GM12878 (cell line): ENCODE measurements around the gene TDRD9. TPM values are rescaled to one million over a fixed set of nuclear protein-coding genes. Genes with fewer than 3 reads are reported as not detected.
A peak's percentile ranks its signal among the peaks of the same experiment; 100 is the strongest.

Source experiments
- ATAC-seq: fragments of 200-7000 bp; cut with Tn5 transposase; 3 replicates; pipeline ENCODE4 v1.9.1; 2020; ENCODE audit warnings: mild to moderate bottlenecking, moderate library complexity
- BruUV-seq: library from RNA; stranded (reverse); fragments of 400-500 nt; replicated peaks from 2 replicates; lab custom pipeline; 2021; lab: Mats Ljungman, UMichigan
- CTCF ChIA-PET: fragments of 300-600 bp; sonication (Branson Sonifier 250); formaldehyde crosslinking; extraction: SDS; loops from one replicate; lab custom pipeline; 2021; ENCODE audit warnings: inconsistent platforms; lab: Yijun Ruan, JAX
- POLR2A ChIA-PET: fragments of 350-600 bp; formaldehyde crosslinking; extraction: SDS; loops from one replicate; lab custom pipeline; 2021; ENCODE audit warnings: inconsistent platforms; lab: Charles Lee
- RAD21 ChIA-PET: fragments of 300-600 bp; sonication (Branson Sonifier 250); formaldehyde crosslinking; loops from one replicate; lab custom pipeline; 2023; ENCODE audit warnings: antibody characterized with exemption; ENCODE audit not compliant: unreplicated experiment; lab: Charles Lee
- SMC1A ChIA-PET: fragments of 300-600 bp; sonication (Branson Sonifier 250); formaldehyde crosslinking; loops from one replicate; lab custom pipeline; 2023; ENCODE audit not compliant: unreplicated experiment, uncharacterized antibody; lab: Charles Lee
- DNase-seq: peaks from one replicate; pipeline ENCODE4 v3.0.0-alpha.2; 2011; ENCODE audit warnings: low read depth, low spot score
- FAIRE-seq: peaks from 3 replicates; lab custom pipeline; 2011; peaks lifted over from hg19 to GRCh38; lab: Jason Lieb, UNC
- H2AFZ ChIP-seq: 2 replicates; pipeline ENCODE4 v1.6.0; 2011; ENCODE audit warnings: low read depth, low read length, control low read depth; ENCODE audit not compliant: control insufficient read depth
- H3K27ac ChIP-seq: 2 replicates; pipeline ENCODE4 v1.5.1; 2011; ENCODE audit warnings: control low read depth; ENCODE audit not compliant: control insufficient read depth, insufficient read depth
- H3K27me3 ChIP-seq, 2 experiments: replicated peaks in 1 of 2; 2 replicates each; pipeline versions ENCODE4 v1.6.0 to v1.6.1; 2011; ENCODE audit warnings: low read length in 1 of 2; ENCODE audit not compliant: control insufficient read depth in 2 of 2, insufficient read depth in 2 of 2
- H3K36me3 ChIP-seq, 2 experiments: 2 replicates each; pipeline ENCODE4 v1.5.1; 2011; ENCODE audit warnings: low read length in 1 of 2; ENCODE audit not compliant: control insufficient read depth in 2 of 2, insufficient read depth in 2 of 2
- H3K4me1 ChIP-seq: 2 replicates; pipeline ENCODE4 v1.6.1; 2011; ENCODE audit warnings: mild to moderate bottlenecking, low read length, moderate library complexity, mixed read lengths; ENCODE audit not compliant: control insufficient read depth, insufficient read depth
- H3K4me2 ChIP-seq: 2 replicates; pipeline ENCODE4 v1.6.0; 2011; ENCODE audit warnings: control low read depth; ENCODE audit not compliant: control insufficient read depth, insufficient read depth
- H3K4me3 ChIP-seq: fragments of 200-600 bp; sonication (generic); 2 replicates; pipeline ENCODE4 v1.5.1; 2016
- H3K79me2 ChIP-seq: 2 replicates; pipeline ENCODE4 v1.6.0; 2011; ENCODE audit warnings: low read length; ENCODE audit not compliant: control insufficient read depth, insufficient read depth
- H3K9ac ChIP-seq: 2 replicates; pipeline ENCODE4 v1.8.0; 2011; ENCODE audit warnings: low read length, control low read depth, mixed read lengths; ENCODE audit not compliant: control insufficient read depth, insufficient read depth
- H3K9me3 ChIP-seq: replicated peaks from 3 replicates; pipeline ENCODE4 v1.5.1; 2011; ENCODE audit warnings: mild to moderate bottlenecking, low read length; ENCODE audit not compliant: control insufficient read depth, insufficient read depth
- H4K20me1 ChIP-seq: 2 replicates; pipeline ENCODE4 v1.6.0; 2011; ENCODE audit not compliant: control insufficient read depth, insufficient read depth
- BHLHE40 ChIP-seq, 2 experiments: fragments of 450-650 bp in 1 of 2; IDR thresholded peaks; 2 replicates each; pipeline ENCODE4 v1.6.1; 2011 to 2017; ENCODE audit warnings: low read depth in 2 of 2, borderline replicate concordance in 1 of 2, improper control_type of control experiment in 1 of 2, low read length in 1 of 2, mild to moderate bottlenecking in 1 of 2
- CREM ChIP-seq: IDR thresholded peaks from 2 replicates; pipeline ENCODE4 v1.6.1; 2014; ENCODE audit warnings: antibody characterized with exemption, low read depth
- ETV6 ChIP-seq, 2 experiments: fragments of 450-650 bp in 1 of 2; IDR thresholded peaks in 1 of 2; conservative IDR thresholded peaks in 1 of 2; 2 replicates each; pipeline ENCODE4 v1.6.1; 2014; ENCODE audit warnings: antibody characterized with exemption in 1 of 2, borderline replicate concordance in 1 of 2, low read depth in 1 of 2, mild to moderate bottlenecking in 1 of 2, moderate library complexity in 1 of 2
- IKZF1 ChIP-seq: fragments of 450-650 bp; conservative IDR thresholded peaks from 2 replicates; pipeline ENCODE4 v1.6.1; 2017; ENCODE audit warnings: antibody characterized with exemption, mild to moderate bottlenecking
- MYC ChIP-seq: IDR thresholded peaks from 2 replicates; pipeline ENCODE4 v1.6.1; 2011; ENCODE audit warnings: mild to moderate bottlenecking, low read length, moderate library complexity, inconsistent platforms; ENCODE audit not compliant: insufficient read depth, insufficient replicate concordance, insufficient read length, severe bottlenecking
- NKRF ChIP-seq: fragments of 450-650 bp; conservative IDR thresholded peaks from 2 replicates; pipeline ENCODE4 v1.6.1; 2017; ENCODE audit warnings: mild to moderate bottlenecking, moderate library complexity
- NR2C2 ChIP-seq: IDR thresholded peaks from 2 replicates; pipeline ENCODE4 v1.6.1; 2011; ENCODE audit warnings: borderline replicate concordance, low read depth; ENCODE audit not compliant: control insufficient read depth, insufficient read length
- YY1 ChIP-seq: IDR thresholded peaks from 2 replicates; pipeline ENCODE4 v1.6.1; 2011; ENCODE audit warnings: low read depth, mild to moderate bottlenecking, low read length
- ZBTB33 ChIP-seq: fragments of 450-650 bp; IDR thresholded peaks from 2 replicates; pipeline ENCODE4 v1.6.1; 2017; ENCODE audit warnings: mild to moderate bottlenecking
- WGBS: methylation state at CpG from one replicate; pipeline ENCODE4 v1.1.6; 2016; ENCODE audit warnings: low lambda C conversion rate; ENCODE audit not compliant: insufficient replicate concordance, insufficient coverage; ENCODE audit errors: missing lambda C conversion rate; 5-methylcytosine and 5-hydroxymethylcytosine counted together
- in situ Hi-C: fragments of 300-500 bp; cut with MboI; formaldehyde crosslinking; loops from 9 replicates; pipeline ENCODE4 v1.14.3; 2018; ENCODE audit warnings: mixed read lengths
- intact Hi-C: fragments of 100-400 bp; cut with micrococcal nuclease; formaldehyde crosslinking; loops from one replicate; pipeline ENCODE4 v1.14.2; 2022; ENCODE audit not compliant: unreplicated experiment
- polyA plus RNA-seq, 11 experiments: library from polyadenylated mRNA; depleted of rRNA in 4 of 11; unstranded in 6 of 11; stranded (reverse) in 5 of 11; fragments of >200 nt; fragmentation: Nextera tagmentation in 4 of 11; fragmentation: Illumina TruSeq in 1 of 11; extraction: Ambion mirVana in 4 of 11; extraction: Trizol in 1 of 11; gene quantifications; 1 replicate in 1 of 11; 2 replicates in 10 of 11; pipeline versions ENCODE4 v1.2.1 to v1.2.3, GENCODE V29; 2011 to 2016; ENCODE audit warnings: inconsistent platforms in 2 of 11, missing spikeins in 2 of 11, low read depth in 1 of 11
- total RNA-seq, 4 experiments: library from RNA; depleted of rRNA in 3 of 4; stranded (reverse); fragments of >200 nt in 3 of 4; fragmentation: Illumina TruSeq in 1 of 4; extraction: Trizol in 1 of 4; gene quantifications; 2 replicates each; pipeline versions ENCODE4 v1.2.1 to v1.2.3, GENCODE V29; 2013 to 2021

The TDRD9 gene
- total and polyA plus RNA-seq, 10 of the 15 experiments (the other 5 are each of a cell fraction or from before 2014, with no cell fraction given): 0.12 TPM; not detected in 9

GRCh38 chr14:103892247-103892646 is 36.0 kb upstream of the TDRD9 start (continued):
- TF ChIP-seq NR2C2: no peak
- no peak for TF ChIP-seq MYC
- TF ChIP-seq ETV6 (conservative IDR thresholded peaks at IDR 0.05 in 1 of 2, IDR thresholded peaks at IDR 0.05 in 1 of 2; ENCODE audit: borderline replicate concordance in 1 of 2, low read depth in 1 of 2): no peak
- no peak for TF ChIP-seq NKRF

GRCh38 chr14:103894034-103894722 is 34.1 kb upstream of the TDRD9 start:
- Histone ChIP-seq H3K9me3 (no peaks in the 10 kb centered on the region), H3K4me1 (no peaks in the 10 kb centered on the region), H3K79me2 (no peaks in the 10 kb centered on the region), H3K36me3 (no peaks in the 10 kb centered on the region), H3K4me2 (no peak overlapping the region), H3K27me3 (no peaks in the 10 kb centered on the region), H4K20me1 (no peaks in the 10 kb centered on the region; the same call in 1 of the 2 replicates)
- BruUV-seq: no TSS peak
- SMC1A ChIA-PET: no interaction called here
- RAD21 ChIA-PET: no interaction called here
- no peak for FAIRE-seq
- 49% methylated on average over 26 of the region's 26 CpGs for WGBS
- in situ Hi-C loops: no loop called here
- TF ChIP-seq ZBTB33: no peak
- 0 out of 2 replicates have a peak, but pooled peaks have one; percentile 13 for TF ChIP-seq IKZF1
- no peak for TF ChIP-seq YY1
- TF ChIP-seq BHLHE40 (IDR thresholded peaks at IDR 0.05; ENCODE audit: borderline replicate concordance in 1 of 2, low read depth in 2 of 2, low read length in 1 of 2): no peak
- no peak for TF ChIP-seq CREM
- TF ChIP-seq, all 136 proteins: peak for 1
- intact Hi-C loops: no loop called here
- Histone ChIP-seq H3K4me3 (no peak overlapping the region), H3K27ac (no peak overlapping the region), H3K9ac (no peak overlapping the region), H2AFZ (no peak overlapping the region)
- ChIA-PET POLR2A (no interaction called here), CTCF (no interaction called here)
- ATAC-seq: no peak
- no peak for DNase-seq
